Measurements from ENCODE around the gene MKI67.

GRCh38 chr10:128158021-128158795, 32.0 kb upstream of the MKI67 start:
- TF ChIP-seq CTCF (optimal IDR thresholded peaks at IDR 0.05 in 1 of 3, IDR thresholded peaks at IDR 0.05 in 1 of 3, conservative IDR thresholded peaks at IDR 0.05 in 1 of 3; ENCODE audit: extremely low read depth in 1 of 3, insufficient read depth in 2 of 3, low read length in 3 of 3) (no peak), EZH2 (IDR thresholded peaks at IDR 0.05; ENCODE audit: low read length) (no peak)
